ENCODE measurements around the gene ALOX15.
"Not testable (repeated sequence)": the region's sequence is repeated elsewhere in the genome, so short reads cannot be mapped to it uniquely, and the experiment has no call there.

Gene ALOX15, protein sequence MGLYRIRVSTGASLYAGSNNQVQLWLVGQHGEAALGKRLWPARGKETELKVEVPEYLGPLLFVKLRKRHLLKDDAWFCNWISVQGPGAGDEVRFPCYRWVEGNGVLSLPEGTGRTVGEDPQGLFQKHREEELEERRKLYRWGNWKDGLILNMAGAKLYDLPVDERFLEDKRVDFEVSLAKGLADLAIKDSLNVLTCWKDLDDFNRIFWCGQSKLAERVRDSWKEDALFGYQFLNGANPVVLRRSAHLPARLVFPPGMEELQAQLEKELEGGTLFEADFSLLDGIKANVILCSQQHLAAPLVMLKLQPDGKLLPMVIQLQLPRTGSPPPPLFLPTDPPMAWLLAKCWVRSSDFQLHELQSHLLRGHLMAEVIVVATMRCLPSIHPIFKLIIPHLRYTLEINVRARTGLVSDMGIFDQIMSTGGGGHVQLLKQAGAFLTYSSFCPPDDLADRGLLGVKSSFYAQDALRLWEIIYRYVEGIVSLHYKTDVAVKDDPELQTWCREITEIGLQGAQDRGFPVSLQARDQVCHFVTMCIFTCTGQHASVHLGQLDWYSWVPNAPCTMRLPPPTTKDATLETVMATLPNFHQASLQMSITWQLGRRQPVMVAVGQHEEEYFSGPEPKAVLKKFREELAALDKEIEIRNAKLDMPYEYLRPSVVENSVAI

GRCh38 chr17:4641297-4642195 is at the start of gene ALOX15:
TSS of gene ALOX15 (minus strand) at chr17:4641678. CDS start at chr17:4641651, 27 bp downstream.
- no peak for DNase-seq

GRCh38 chr17:4690745-4691144 is 49.3 kb upstream of the ALOX15 start:
- no peak for DNase-seq

DNA sequence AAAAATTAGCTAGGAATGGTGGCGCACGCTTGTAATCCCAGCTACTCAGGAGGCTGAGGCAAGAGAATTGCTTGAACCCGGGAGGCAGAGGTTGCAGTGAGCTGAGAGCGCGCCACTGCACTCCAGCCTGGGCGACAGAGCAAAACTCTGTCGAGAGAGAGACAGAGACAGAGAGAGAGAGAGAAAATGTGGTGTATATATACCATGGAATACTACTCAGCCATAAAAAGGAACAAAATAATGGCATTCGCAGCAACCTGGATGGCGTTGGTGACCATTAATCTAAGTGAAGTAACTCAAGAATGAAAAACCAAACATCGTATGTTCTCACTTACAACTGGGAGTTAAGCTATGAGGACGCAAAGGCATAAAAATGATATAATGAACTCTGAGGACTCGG is 48.4 kb upstream of the ALOX15 start:
- not testable (repeated sequence) for DNase-seq

DNA sequence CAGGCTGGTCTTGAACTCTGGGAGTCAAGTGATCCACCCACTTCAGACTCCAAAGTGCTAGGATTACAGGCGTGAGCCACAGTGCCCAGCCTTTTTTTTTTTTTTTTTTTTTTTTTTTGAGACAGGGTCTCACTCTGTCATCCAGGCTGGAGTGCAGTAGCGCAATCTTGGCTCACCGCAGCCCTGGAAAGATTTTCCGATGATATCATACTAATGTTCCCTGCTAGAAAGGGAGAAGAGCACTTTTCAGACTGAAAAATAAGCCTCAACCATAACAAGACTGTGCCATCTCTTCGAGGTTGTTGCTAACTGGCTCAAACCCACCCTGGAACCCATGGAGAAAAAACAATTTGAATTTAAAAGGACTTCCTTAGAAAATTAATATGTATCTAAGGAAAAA is 42.3 kb upstream of the ALOX15 start:
- DNase-seq = not testable (repeated sequence)

GRCh38 chr17:4679658-4680057 is 38.2 kb upstream of the ALOX15 start:
- no peak for DNase-seq

DNA sequence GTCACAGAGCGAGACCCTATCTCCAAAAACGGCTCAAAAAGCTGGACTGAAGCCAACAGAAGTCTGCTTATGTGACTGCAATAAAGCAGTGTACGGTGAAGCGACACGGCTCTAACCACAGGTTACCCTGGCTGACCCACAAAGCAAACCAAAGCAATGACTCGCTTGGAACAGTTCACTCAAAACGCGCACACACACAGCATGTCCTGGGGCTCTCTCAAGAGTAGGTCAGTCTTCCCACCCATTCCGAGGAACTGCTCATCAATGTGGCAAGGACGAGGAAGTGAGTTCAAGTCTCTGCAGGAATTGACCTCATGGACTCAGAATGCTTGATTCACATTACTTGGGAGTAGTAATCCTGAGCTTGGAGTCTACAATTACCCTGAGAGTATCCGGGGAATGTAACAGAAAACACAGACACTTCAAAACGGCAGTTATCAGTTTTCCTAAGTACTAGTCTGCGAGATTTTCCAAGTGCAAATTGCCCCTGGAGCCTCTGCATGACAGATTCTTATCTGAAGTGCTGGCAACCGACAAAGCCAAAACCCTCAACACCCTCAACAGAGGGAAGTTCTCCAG is 37.1 kb upstream of the ALOX15 start:
- no peak for DNase-seq

DNA sequence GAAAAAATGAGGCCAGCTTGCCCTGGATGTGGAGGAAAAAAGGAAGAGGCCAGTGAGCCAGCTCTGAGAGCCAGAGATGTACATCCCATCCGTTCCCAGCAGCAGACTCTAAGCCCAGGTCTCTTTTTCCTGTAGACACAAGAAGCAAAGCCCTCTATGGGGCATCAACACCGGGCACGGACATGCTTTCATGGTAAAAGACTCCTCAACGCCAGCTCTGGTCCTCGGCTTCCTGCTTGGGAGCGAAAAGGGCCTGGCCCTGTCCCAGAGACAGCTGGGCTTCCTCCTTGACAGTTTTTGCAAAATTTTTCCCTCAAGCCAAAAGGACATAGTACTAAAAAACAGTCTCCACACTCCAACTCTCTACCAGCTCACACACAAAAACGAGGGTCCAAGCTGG is 35.3 kb upstream of the ALOX15 start:
- DNase-seq = no peak

DNA sequence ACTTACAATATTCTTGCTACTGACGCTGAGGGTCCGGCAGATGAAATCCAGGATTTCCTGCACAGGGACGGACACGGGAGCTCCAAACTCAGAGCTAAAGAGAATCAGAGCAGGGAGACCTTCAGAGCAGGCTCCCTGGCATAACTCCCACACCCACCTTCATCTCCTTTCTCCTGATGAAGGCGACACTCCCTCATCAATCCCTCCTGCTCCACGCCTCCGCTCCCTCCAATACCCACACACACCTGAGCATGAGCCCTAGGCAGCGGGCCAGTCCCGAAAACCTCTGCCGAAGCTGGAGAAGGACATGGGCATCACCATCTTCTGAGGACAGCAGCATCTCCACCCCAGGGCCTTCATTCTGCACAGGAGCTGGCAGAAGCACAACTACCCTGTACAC is 34.3 kb upstream of the ALOX15 start:
- DNase-seq = no peak

DNA sequence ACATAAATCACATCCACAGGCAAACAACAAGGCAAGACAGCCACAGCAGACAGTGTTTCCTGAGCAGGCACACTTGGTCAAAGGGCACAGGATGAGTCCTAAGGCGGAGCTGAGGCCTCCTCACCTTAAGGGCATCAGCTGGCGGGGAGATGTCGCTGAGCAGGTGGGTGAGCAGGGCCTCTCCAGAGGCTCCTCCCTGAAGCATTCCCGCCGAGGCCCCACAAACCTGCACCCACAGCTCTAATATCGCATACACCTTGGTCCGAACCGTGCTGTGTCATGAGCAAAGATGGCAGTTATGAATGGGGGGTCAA is 33.2 kb upstream of the ALOX15 start:
- DNase-seq = no peak

DNA sequence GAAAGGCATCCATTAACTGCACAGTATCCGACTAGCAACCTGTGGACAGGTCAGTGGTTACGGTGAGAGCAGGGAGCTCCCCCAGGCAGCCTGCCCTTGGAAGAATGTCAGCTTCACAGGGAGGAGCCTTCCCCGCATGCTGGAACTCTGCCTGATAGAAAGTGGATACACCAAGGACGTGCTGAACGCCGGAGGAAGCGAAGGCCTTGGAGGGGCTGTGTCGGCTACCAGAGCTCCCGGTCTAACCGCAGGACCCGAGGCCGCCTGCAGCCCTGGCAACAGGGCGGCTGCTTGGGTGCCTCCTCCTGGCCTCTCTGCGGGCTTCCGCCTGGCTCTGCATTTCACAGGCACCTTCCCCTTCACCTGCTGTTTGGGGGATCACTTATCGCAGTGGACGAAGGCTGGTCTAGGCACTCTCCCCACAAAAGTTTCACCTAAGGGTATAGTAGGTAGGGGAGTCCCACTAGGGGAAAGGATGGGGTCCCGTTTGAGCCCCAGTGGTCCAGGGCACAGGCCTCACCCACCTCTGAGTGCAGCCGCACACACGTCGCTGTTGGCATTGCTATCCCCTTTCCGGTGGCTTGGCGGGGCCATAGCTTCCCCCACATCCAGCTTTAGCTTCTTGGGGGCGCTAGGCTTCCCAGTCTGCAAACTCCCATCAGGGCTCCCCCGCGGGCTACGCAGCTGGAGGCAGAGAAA is 32.7 kb upstream of the ALOX15 start:
- no peak for DNase-seq

- no peak for DNase-seq
These were observed 31.7 kb upstream of the ALOX15 start for GRCh38 chr17:4673169-4673568.

GRCh38 chr17:4672751-4673150 is 31.3 kb upstream of the ALOX15 start:
- DNase-seq = no peak

GRCh38 chr17:4672055-4672630 is 30.7 kb upstream of the ALOX15 start:
- DNase-seq = no peak

- DNase-seq = no peak
These were observed 25.7 kb upstream of the ALOX15 start for GRCh38 chr17:4667166-4667565.

DNA sequence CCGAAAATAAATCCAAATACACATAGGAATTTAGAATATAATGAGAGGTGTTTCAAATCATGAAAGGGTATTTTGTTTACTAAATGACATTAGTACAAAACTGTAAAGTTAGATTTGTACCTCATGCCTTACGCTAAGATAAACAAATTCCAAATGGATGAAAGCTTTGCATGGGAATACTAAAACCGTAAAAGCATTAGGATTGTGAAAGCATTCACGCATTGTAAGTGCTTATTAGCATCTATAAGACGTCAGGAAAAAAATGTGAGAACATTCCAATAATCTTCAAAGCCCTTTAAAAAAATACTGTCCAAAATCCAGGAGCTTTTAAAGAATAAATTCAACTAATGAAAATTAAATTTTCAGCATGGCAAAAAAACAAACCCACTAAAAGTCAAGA is 24.8 kb upstream of the ALOX15 start:
- DNase-seq = no peak

DNA sequence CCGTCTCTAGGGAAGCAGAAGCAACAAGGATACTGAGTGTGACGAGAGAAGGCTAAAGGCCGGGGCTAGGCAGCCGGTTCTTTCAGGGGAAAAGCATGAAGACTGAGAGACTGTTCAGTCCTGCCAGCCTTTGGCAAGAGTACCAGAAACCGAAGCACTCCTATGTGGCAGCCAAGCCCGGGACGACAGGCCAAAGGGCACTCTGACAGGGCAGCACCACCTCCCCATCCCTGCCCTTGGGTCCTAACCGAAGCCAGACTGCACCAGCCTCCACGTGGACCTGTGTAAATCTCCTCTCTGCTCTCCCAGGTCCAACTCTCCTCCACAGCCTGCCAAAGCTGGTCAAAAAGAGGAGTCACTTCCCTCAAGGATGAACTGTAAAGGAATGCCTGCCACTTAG is 23.5 kb upstream of the ALOX15 start:
- DNase-seq = no peak

GRCh38 chr17:4664230-4664629 is 22.8 kb upstream of the ALOX15 start:
- DNase-seq = no peak

GRCh38 chr17:4663711-4664110 is 22.2 kb upstream of the ALOX15 start:
- DNase-seq = no peak

DNA sequence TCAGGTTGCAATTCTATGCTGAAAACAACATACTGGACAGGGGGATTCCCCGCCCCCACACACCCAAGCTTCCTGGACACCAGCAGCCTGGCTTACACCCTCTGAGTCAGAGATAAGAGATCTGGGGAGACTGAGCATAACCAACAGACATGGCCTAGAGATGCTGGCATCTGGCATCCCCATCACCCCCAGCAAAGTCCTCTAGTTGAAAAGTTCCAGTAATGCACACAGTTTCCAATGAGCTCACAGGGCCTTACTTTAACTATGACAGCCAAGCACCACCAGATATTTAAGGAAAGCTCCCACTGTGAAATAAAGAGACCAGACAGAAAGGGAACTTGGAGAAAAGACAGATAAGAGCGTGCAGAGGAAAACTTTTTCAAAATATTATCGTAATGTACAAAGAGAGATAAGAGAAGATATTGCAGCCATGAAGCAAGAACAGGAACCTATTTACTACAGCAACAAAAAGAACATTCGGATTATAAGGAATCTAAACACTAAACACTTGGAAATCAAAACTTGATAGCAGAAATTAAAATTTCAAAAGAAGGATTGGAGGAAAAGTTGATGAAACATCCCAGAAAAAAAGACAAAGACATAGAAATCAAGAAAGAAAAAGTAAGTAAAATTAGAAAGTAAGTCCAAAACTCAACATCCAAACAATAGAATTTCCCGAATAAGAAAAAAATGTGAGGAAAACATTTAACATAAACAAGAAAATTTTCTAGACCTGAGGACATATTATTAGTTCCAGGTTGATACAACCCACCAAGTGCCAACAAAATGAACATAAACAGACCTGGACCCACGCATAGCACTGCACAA is 17.2 kb upstream of the ALOX15 start:
- DNase-seq = peak; percentile 42

DNA sequence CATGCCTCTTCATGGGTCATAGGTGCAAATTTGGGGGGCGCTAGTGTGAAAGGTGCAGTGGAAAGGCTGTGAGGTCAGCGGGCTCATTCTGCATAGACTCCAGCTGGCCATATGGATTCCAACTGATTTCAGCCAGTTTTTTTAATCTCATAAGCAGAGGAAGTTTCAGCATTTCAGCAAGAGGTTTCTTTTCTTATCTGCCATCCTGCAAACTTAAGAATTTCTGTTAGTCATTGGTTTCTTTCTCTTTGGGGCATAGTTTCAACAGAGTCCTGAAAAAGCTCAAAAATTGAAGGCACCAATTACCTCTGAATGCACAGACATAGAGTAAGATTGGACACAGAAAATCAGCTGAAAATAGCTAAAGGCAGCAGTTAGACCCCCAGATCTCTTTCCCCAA is 16.2 kb upstream of the ALOX15 start:
- DNase-seq = no peak

DNA sequence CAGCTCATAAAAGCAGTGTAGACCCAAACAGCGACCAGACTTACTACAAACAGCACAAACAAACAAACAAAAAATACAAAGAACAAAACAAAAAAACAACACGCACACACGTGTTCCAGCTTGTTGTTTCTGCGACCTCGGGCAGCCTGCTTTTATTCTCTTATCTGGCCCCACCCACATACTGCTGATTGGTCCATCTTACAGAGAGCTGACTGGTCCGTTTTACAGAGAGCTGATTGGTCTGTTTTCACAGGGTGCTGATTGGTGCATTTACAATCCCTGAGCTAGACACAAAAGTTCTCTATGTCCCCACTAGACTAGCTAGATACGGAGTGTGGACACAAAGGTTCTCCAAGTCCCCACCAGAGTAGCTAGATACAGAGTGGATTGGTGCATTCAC is 14.5 kb upstream of the ALOX15 start:
- not testable (repeated sequence) for DNase-seq

Measured in activated naive CD4-positive, alpha-beta T cell treated with Interleukin-2 at 50 U/mL for 16 hours (primary cell).